OCI-LY1 (cell line): ENCODE results near the gene TMEM72.

Experiments
- H2AFZ ChIP-seq: fragments of 200-600 bp; sonication (generic), shearing (Covaris generic); 2 replicates; pipeline ENCODE4 v1.6.0; 2014; ENCODE audit warnings: antibody characterized with exemption, mild to moderate bottlenecking, low read length
- H3F3A ChIP-seq: fragments of 200-600 bp; sonication (generic), shearing (Covaris generic); 2 replicates; pipeline ENCODE4 v1.6.0; 2014; ENCODE audit warnings: mild to moderate bottlenecking, antibody characterized with exemption, low read length, moderate library complexity; ENCODE audit not compliant: insufficient read depth
- H3K27ac ChIP-seq: fragments of 200-600 bp; sonication (generic); 2 replicates; pipeline ENCODE4 v1.5.1; 2014; ENCODE audit warnings: low read length, mixed run types, mild to moderate bottlenecking, low read depth; ENCODE audit not compliant: poor library complexity, severe bottlenecking
- H3K27me3 ChIP-seq: fragments of 200-600 bp; sonication (generic); 2 replicates; pipeline ENCODE4 v1.6.0; 2014; ENCODE audit warnings: antibody characterized with exemption, mild to moderate bottlenecking, low read length, moderate library complexity; ENCODE audit not compliant: insufficient read depth
- H3K36me3 ChIP-seq: fragments of 200-600 bp; sonication (generic); 2 replicates; pipeline ENCODE4 v1.6.1; 2014; ENCODE audit warnings: mild to moderate bottlenecking, antibody characterized with exemption, low read length, moderate library complexity, mixed read lengths; ENCODE audit not compliant: insufficient read depth
- H3K4me1 ChIP-seq: fragments of 200-600 bp; sonication (generic); 2 replicates; pipeline ENCODE4 v1.5.1; 2014; ENCODE audit warnings: mild to moderate bottlenecking, low read length, moderate library complexity; ENCODE audit not compliant: insufficient read depth, severe bottlenecking
- H3K4me2 ChIP-seq: fragments of 200-600 bp; sonication (generic), shearing (Covaris generic); 2 replicates; pipeline ENCODE4 v1.6.1; 2014; ENCODE audit warnings: low read length
- H3K4me3 ChIP-seq: fragments of 200-600 bp; sonication (generic); 2 replicates; pipeline ENCODE4 v1.5.1; 2014; ENCODE audit warnings: low read length, low read depth, mild to moderate bottlenecking, mixed read lengths; ENCODE audit not compliant: poor library complexity, severe bottlenecking
- H3K79me2 ChIP-seq: fragments of 200-600 bp; shearing (Covaris generic); 2 replicates; pipeline ENCODE4 v1.6.1; 2016; ENCODE audit warnings: mixed run types, low read length, mixed read lengths; ENCODE audit not compliant: insufficient read depth
- H3K9ac ChIP-seq: fragments of 200-600 bp; sonication (generic), shearing (Covaris generic); 2 replicates; pipeline ENCODE4 v1.6.1; 2014; ENCODE audit warnings: mild to moderate bottlenecking, low read length, mixed read lengths
- H3K9me2 ChIP-seq: fragments of 200-600 bp; sonication (generic), shearing (Covaris generic); 2 replicates; pipeline ENCODE4 v1.6.1; 2014; ENCODE audit warnings: low read depth, mild to moderate bottlenecking, low read length, mixed read lengths
- H3K9me3 ChIP-seq: fragments of 200-600 bp; shearing (Covaris generic); 2 replicates; pipeline ENCODE4 v1.6.1; 2014; ENCODE audit warnings: low read length, mixed read lengths
- H4K20me1 ChIP-seq: fragments of 200-600 bp; sonication (generic), shearing (Covaris generic); 2 replicates; pipeline ENCODE4 v1.6.0; 2016; ENCODE audit warnings: mild to moderate bottlenecking, low read length; ENCODE audit not compliant: insufficient read depth
- CTCF ChIP-seq: fragments of 200-600 bp; sonication (generic), shearing (Covaris generic); IDR thresholded peaks from 2 replicates; pipeline ENCODE4 v1.5.1; 2017; ENCODE audit warnings: mild to moderate bottlenecking, antibody characterized with exemption, low read length, moderate library complexity, mixed read lengths
- EZH2 ChIP-seq: fragments of 200-600 bp; sonication (generic), shearing (Covaris generic); IDR thresholded peaks from 2 replicates; pipeline ENCODE4 v1.8.0; 2017; ENCODE audit warnings: borderline replicate concordance, mixed run types, mild to moderate bottlenecking, antibody characterized with exemption, low read length, moderate library complexity, mixed read lengths

The TMEM72 gene

DNA sequence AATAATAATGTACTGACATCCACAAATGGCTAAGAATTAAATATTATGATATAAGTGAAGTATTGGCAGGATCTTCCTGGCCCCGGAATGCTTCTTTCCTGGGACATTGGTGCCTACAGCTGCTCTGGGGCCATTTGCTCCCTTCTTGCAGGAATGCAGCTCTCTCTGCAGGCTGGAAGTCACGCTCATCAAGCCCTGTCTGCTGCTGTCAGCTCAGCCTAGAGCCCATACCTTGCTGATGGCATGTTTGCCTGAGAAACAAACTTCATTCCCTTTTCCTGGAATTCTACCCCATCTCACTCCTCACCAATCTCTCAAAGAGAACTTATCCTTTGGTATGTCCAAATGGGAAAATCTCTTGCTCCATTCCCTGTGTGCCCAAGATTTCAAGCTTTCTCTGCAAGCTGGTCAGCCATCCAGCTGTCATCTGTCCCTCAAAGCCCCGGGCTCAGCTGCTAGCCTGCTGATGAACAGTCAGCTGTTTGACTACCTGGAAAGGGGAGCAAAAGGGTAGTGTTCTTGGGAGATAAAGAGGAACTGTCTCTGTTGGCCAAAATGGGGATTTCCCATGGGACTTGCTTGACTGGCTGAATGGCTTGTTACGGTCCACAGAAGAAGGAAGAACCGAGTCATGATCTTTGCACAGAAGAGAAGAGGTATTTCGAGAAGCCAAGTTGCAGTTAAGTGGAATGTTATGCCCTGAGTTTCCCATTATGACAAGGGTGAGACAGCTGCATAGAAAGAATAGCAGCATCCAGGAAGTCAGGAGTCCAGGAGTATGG, 36.4 kb downstream of the TMEM72 start:
- no peak overlapping the region for H3K9ac ChIP-seq
- no peaks in the 10 kb centered on the region for H3K27me3 ChIP-seq
- no peaks in the 10 kb centered on the region for H3K36me3 ChIP-seq
- no peaks in the 10 kb centered on the region for H3K9me3 ChIP-seq
- no peak overlapping the region for H3K27ac ChIP-seq
- no peaks in the 10 kb centered on the region for H3K4me1 ChIP-seq
- H3F3A ChIP-seq: no peaks in the 10 kb centered on the region
- H3K9me2 ChIP-seq: no peaks in the 10 kb centered on the region
- TF ChIP-seq CTCF (no peak), EZH2 (no peak)
- H3K4me2 ChIP-seq: no peak overlapping the region
- H2AFZ ChIP-seq: no peak overlapping the region
- no peaks in the 10 kb centered on the region for H4K20me1 ChIP-seq
- no peaks in the 10 kb centered on the region for H3K79me2 ChIP-seq
- H3K4me3 ChIP-seq: no peak overlapping the region

GRCh38 chr10:44948642-44949041, 37.5 kb downstream of the TMEM72 start:
- Histone ChIP-seq H3K9ac (no peak overlapping the region), H3K9me3 (no peaks in the 10 kb centered on the region), H3K4me1 (no peaks in the 10 kb centered on the region), H3K27me3 (no peaks in the 10 kb centered on the region), H3K79me2 (no peaks in the 10 kb centered on the region), H2AFZ (no peak overlapping the region), H3K36me3 (no peaks in the 10 kb centered on the region), H3K4me3 (no peak overlapping the region), H3K27ac (no peak overlapping the region), H3K9me2 (no peaks in the 10 kb centered on the region), H3F3A (no peaks in the 10 kb centered on the region), H3K4me2 (no peak overlapping the region), H4K20me1 (no peaks in the 10 kb centered on the region)
- TF ChIP-seq CTCF: no peak
- TF ChIP-seq EZH2: no peak

DNA sequence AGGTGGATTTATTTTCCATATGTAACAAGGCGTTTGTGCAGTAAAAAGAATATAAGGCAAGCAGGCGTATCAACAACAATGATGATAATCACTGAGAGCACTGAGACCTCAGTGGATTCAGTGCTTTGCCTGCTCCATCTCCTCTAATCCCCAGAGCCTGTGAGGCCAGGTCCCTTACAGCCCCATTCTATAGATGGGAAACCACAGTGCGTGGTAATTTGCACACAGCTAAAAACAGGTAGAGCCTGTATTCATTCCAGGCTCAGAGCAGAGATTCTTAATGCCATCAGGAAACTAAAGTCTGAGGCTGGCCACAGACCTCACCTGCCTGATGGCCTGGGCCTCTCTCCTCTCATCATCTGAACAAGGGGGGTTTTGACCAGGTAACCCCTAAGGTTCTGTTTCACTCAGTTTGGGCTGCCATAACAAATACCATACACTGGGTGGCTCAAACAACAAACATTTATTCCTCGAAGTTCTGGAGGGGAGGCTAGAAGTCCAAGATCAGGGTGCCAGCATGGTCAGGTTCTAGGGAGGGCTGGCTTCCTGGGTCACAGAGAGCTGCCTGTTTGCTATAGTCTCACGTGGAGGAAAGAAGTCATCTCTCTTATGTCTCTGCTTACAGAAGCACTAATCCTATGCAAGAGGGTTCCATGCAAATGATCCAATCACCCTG, 38.1 kb downstream of the TMEM72 start:
- H3K4me2 ChIP-seq: no peak overlapping the region
- no peaks in the 10 kb centered on the region for H3K9me3 ChIP-seq

More for the DNA sequence above, 38.1 kb downstream of the TMEM72 start:
- Histone ChIP-seq H2AFZ (no peak overlapping the region), H3K9me2 (no peaks in the 10 kb centered on the region), H3K27me3 (no peaks in the 10 kb centered on the region), H3K79me2 (no peaks in the 10 kb centered on the region), H3K4me1 (no peaks in the 10 kb centered on the region), H3K4me3 (no peak overlapping the region), H3K36me3 (no peaks in the 10 kb centered on the region), H3K9ac (no peak overlapping the region), H3F3A (no peaks in the 10 kb centered on the region), H4K20me1 (no peaks in the 10 kb centered on the region), H3K27ac (no peak overlapping the region)
- TF ChIP-seq EZH2 (no peak), CTCF (no peak)
